ENCODE results near the gene ABCC11. TPM values are rescaled to one million over a fixed set of nuclear protein-coding genes. Genes with fewer than 3 reads are reported as not detected.

ABCC11 gene
- total and polyA plus RNA-seq, 2 of the 4 experiments (the other 2 are of a cell fraction), result 0.09 to 0.18 TPM

DNA sequence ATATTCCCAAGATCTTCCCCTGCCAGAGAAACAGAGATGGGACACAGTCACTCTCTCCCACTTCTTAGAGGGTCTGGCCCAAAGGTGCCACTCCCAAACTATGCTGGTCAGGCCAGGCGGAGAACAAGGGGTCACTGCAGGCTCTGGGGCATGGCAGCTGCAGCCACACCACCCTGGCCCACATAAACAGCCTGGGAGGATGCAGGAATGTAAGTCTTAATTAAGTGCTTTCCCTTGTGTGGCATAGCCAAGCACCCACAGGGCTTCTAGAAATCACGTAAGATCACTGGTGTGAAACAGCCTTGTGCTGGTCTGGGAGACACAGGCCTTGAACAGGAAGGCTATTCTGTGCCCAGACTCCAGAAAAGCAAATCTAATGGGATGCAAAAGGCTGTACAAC, 123.1 kb downstream of the ABCC11 start:
- intact Hi-C loops (cut with micrococcal nuclease) (loop anchor here (5.0 to 10.0 kb wide), 2 partner anchors 72 to 389 kb away; no protein-coding TSS in a partner anchor), in situ Hi-C loops (cut with MboI; ENCODE audit: low sequenced_read_pairs) (no loop called here), dilution Hi-C loops (cut with HindIII; ENCODE audit: low sequenced_read_pairs, unreplicated experiment) (no loop called here)
- no TSS peak for BruUV-seq (replicated peaks)
- Histone ChIP-seq H2AK9ac (replicated peaks; ENCODE audit: low read depth, low read length, poor library complexity) (peak overlapping the region; percentile 82), H2BK20ac (ENCODE audit: low read depth, low read length) (peak overlapping the region; percentile 100), H2AFZ (replicated peaks; ENCODE audit: low read length, poor library complexity) (peak overlapping the region; percentile 19), H3K4ac (ENCODE audit: low read depth, low read length) (peak overlapping the region; percentile 97), H3K9ac (ENCODE audit: low read depth, low read length) (no peak overlapping the region), H3K27me3 (ENCODE audit: control insufficient read depth, insufficient read depth, low read length) (no peaks in the 10 kb centered on the region), H2AK5ac (ENCODE audit: low read depth, low read length) (peak overlapping the region; percentile 94), H4K20me1 (ENCODE audit: insufficient read depth, low read length) (no peaks in the 10 kb centered on the region), H3K18ac (ENCODE audit: low read depth, low read length) (peak overlapping the region; percentile 81), H3K4me1 (ENCODE audit: control insufficient read depth, insufficient read depth, low read length) (peaks cover 31% of the 10 kb centered on the region), H2BK15ac (ENCODE audit: low read depth, low read length) (peak overlapping the region; percentile 82), H3K9me1 (ENCODE audit: insufficient read depth, low read length) (peaks cover 47% of the 10 kb centered on the region), H3K79me1 (ENCODE audit: low read depth in 1 of 2, low read length in 2 of 2) (no peaks in the 10 kb centered on the region), H4K8ac (ENCODE audit: low read depth in 2 of 2, low read length in 2 of 2) (peak overlapping the region; percentile 55 to 88), H4K91ac (ENCODE audit: insufficient read depth, low read depth, low read length) (peak overlapping the region; percentile 98), H3K14ac (replicated peaks; ENCODE audit: low read depth, low read length) (peak overlapping the region; percentile 88), H3K23ac (ENCODE audit: low read depth, low read length) (peak overlapping the region; percentile 89), H3K4me3 (ENCODE audit: insufficient read depth, low read depth, low read length) (no peak overlapping the region), H4K5ac (ENCODE audit: low read depth, low read length) (no peak overlapping the region), H3K36me3 (ENCODE audit: control insufficient read depth, insufficient read depth, low read length) (no peaks in the 10 kb centered on the region), H2BK5ac (ENCODE audit: low read depth, low read length, poor library complexity, severe bottlenecking) (peak overlapping the region; percentile 83), H3K9me3 (ENCODE audit: control insufficient read depth, insufficient read depth, low read length) (no peaks in the 10 kb centered on the region), H3K27ac (ENCODE audit: insufficient read depth, low read length) (peak overlapping the region; percentile 86), H3K56ac (ENCODE audit: extremely low read depth, insufficient read depth, low read length) (peak overlapping the region; percentile 20; the same call in 1 of the 2 replicates), H2BK120ac (ENCODE audit: low read depth, low read length) (peak overlapping the region; percentile 99), H3K4me2 (ENCODE audit: low read depth, low read length) (no peak overlapping the region)
- ChIA-PET POLR2A (ENCODE audit: unreplicated experiment) (no interaction called here), CTCF (interaction anchor here (1.7 kb wide), 1 partner anchor 40 kb away, joined by 9 read pairs; no protein-coding TSS in a partner anchor)
- WGBS, 2 experiments (ENCODE audit: extremely low coverage in 2 of 2, insufficient read length in 1 of 2), result 83% methylated on average over 1 of the region's 2 CpGs; no CpG with 5 or more reads in 1 of the 2 experiments
- TF ChIP-seq MXI1 (IDR thresholded peaks at IDR 0.05; ENCODE audit: borderline replicate concordance, low read depth, low read length), result no peak
- TF ChIP-seq POLR2A (IDR thresholded peaks at IDR 0.05; ENCODE audit: low read depth, low read length), result no peak
- no peak for TF ChIP-seq CEBPB (IDR thresholded peaks at IDR 0.05; ENCODE audit: low read depth, low read length)
- TF ChIP-seq MAFK (IDR thresholded peaks at IDR 0.05; ENCODE audit: low read depth, low read length), result no peak
- no peak for TF ChIP-seq FOS (IDR thresholded peaks at IDR 0.05; ENCODE audit: low read depth, low read length)
- TF ChIP-seq RFX5 (IDR thresholded peaks at IDR 0.05; ENCODE audit: low read depth, low read length), result no peak
- TF ChIP-seq CHD1 (IDR thresholded peaks at IDR 0.05; ENCODE audit: low read depth, low read length), result no peak
- no peak for DNase-seq
- no peak for ATAC-seq (ENCODE audit: low read depth)

Measured in IMR-90 (cell line).